CD8-positive, alpha-beta memory T cell (primary cell): ENCODE measurements around the gene NKD2. TPM values are rescaled to one million over a fixed set of nuclear protein-coding genes. Genes with fewer than 3 reads are reported as not detected.
"Not testable (repeated sequence)": the region's sequence is repeated elsewhere in the genome, so short reads cannot be mapped to it uniquely, and the experiment has no call there.

Experiments used
- CTCF ChIA-PET: fragments of 350-600 bp; sonication (Branson Sonifier 250); formaldehyde crosslinking; loops from one replicate; lab custom pipeline; 2021; ENCODE audit warnings: antibody characterized with exemption; lab: Charles Lee
- POLR2A ChIA-PET: fragments of 350-600 bp; sonication (Branson Sonifier 250); formaldehyde crosslinking; loops from one replicate; lab custom pipeline; 2021; ENCODE audit warnings: antibody characterized with exemption; lab: Charles Lee
- DNase-seq, 5 donors: peaks; one replicate each; pipeline versions ENCODE4 v3.0.0 to v3.0.0-alpha.2; 2020 to 2022; ENCODE audit warnings: mixed read lengths in 1 of 5
- H3K27ac ChIP-seq: one replicate; pipeline ENCODE4 v1.7.0; 2013; ENCODE audit warnings: low read depth, mild to moderate bottlenecking, low read length, moderate library complexity
- H3K27me3 ChIP-seq: 2 replicates; pipeline ENCODE4 v1.7.0; 2013; ENCODE audit warnings: low read length, mild to moderate bottlenecking; ENCODE audit not compliant: insufficient read depth, poor library complexity, severe bottlenecking
- H3K36me3 ChIP-seq: 2 replicates; pipeline ENCODE4 v1.7.0; 2013; ENCODE audit warnings: mild to moderate bottlenecking, low read length, moderate library complexity; ENCODE audit not compliant: insufficient read depth
- H3K4me1 ChIP-seq: 2 replicates; pipeline ENCODE4 v1.7.0; 2013; ENCODE audit warnings: mild to moderate bottlenecking, low read length, moderate library complexity; ENCODE audit not compliant: insufficient read depth
- H3K4me3 ChIP-seq: 2 replicates; pipeline ENCODE4 v1.7.0; 2013; ENCODE audit warnings: mild to moderate bottlenecking, low read length
- H3K9me3 ChIP-seq: 2 replicates; pipeline ENCODE4 v1.7.0; 2013; ENCODE audit warnings: mild to moderate bottlenecking, low read length
- H3K27ac Mint-ChIP-seq, 8 donors: one replicate each; pipeline ENCODE4 v1.8.0; 2020 to 2021; ENCODE audit warnings: mixed read lengths in 8 of 8, mild to moderate bottlenecking in 6 of 8, inconsistent platforms in 3 of 8, moderate library complexity in 3 of 8
- H3K27me3 Mint-ChIP-seq, 2 donors: one replicate each; pipeline ENCODE4 v1.8.0; 2020 to 2021; ENCODE audit warnings: mixed read lengths in 2 of 2, mild to moderate bottlenecking in 1 of 2, moderate library complexity in 1 of 2
- H3K36me3 Mint-ChIP-seq, 3 donors: one replicate each; pipeline ENCODE4 v1.8.0; 2020 to 2021; ENCODE audit warnings: mixed read lengths in 3 of 3, inconsistent platforms in 1 of 3, mild to moderate bottlenecking in 1 of 3
- H3K4me1 Mint-ChIP-seq, 3 donors: one replicate each; pipeline ENCODE4 v1.8.0; 2020 to 2021; ENCODE audit warnings: mixed read lengths in 3 of 3, inconsistent platforms in 1 of 3, mild to moderate bottlenecking in 1 of 3
- H3K4me3 Mint-ChIP-seq, 7 donors: one replicate each; pipeline ENCODE4 v1.8.0; 2020 to 2021; ENCODE audit warnings: mixed read lengths in 7 of 7, mild to moderate bottlenecking in 6 of 7, moderate library complexity in 4 of 7, inconsistent platforms in 2 of 7
- H3K9me3 Mint-ChIP-seq, 5 donors: one replicate each; pipeline ENCODE4 v1.8.0; 2020 to 2022; ENCODE audit warnings: mixed read lengths in 5 of 5, mild to moderate bottlenecking in 3 of 5, moderate library complexity in 2 of 5, inconsistent platforms in 1 of 5
- polyA plus RNA-seq: library from polyadenylated mRNA; unstranded; fragments of 300-500 nt; fragmentation: Illumina TruSeq; gene quantifications from one replicate; pipeline ENCODE4 v1.2.3, GENCODE V29; 2021
- total RNA-seq, 2 experiments: library from RNA; stranded (reverse); gene quantifications; one replicate each; pipeline ENCODE4 v1.2.3, GENCODE V29; 2021

The NKD2 gene
- total and polyA plus RNA-seq, 3 experiments from 2014 or later, result 0.20 to 0.48 TPM; not detected in 1

DNA sequence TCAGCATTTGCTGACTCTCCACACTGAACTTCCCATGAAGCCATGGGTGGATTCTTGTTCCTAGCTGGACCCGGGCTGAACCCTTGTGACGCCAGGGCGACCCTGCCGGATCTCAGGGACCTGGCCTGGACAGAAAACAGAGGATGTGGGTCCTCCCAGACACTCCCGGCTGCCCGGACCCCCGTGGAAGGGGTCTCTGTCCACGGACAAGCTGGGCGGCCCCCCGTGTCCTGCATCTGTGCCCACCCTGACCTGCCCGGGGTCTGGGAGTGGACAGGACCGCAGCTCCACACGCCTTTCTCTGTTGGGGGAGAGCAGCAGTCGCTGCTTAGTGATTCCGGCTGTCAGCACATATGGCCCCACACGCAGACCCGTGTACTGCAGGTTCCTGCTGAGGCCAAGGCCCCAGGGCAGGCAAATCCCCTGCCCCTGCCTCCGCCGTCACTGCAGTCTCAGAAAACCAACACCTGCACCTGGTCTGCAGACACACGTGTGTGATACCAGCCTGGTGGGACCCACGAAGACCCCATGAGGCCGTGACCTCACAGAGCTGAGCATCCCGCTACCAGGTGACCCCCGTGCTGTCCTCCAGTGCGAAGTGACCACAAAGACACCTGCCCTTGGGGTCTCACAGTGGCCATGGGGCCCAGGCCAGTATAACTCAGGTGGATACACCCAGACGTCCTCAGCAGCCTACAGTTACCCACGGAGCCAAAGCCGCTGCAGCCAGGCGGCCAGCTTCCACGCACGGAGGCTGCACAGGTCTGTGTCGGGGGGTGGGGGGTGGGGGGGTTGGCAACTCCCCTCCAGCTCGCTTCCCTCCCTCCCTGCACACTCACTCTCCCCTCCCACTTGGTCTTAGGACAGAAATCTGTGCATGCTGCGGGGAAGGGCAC is 50.6 kb downstream of the NKD2 start:
- CTCF ChIA-PET, result no interaction called here
- no peak overlapping the region for H3K4me3 Mint-ChIP-seq
- POLR2A ChIA-PET, result no interaction called here
- peaks cover 0 to 12% (median 0%) of the 10 kb centered on the region in 3 donors for H3K36me3 Mint-ChIP-seq
- H3K27me3 Mint-ChIP-seq, result no peaks in the 10 kb centered on the region
- H3K9me3 Mint-ChIP-seq, result no peaks in the 10 kb centered on the region
- Histone ChIP-seq H3K27me3 (no peaks in the 10 kb centered on the region), H3K4me1 (no peaks in the 10 kb centered on the region), H3K27ac (no peak overlapping the region), H3K4me3 (no peak overlapping the region), H3K9me3 (no peaks in the 10 kb centered on the region), H3K36me3 (no peaks in the 10 kb centered on the region)
- no peak overlapping the region for H3K27ac Mint-ChIP-seq
- no peak for DNase-seq
- no peaks in the 10 kb centered on the region for H3K4me1 Mint-ChIP-seq

DNA sequence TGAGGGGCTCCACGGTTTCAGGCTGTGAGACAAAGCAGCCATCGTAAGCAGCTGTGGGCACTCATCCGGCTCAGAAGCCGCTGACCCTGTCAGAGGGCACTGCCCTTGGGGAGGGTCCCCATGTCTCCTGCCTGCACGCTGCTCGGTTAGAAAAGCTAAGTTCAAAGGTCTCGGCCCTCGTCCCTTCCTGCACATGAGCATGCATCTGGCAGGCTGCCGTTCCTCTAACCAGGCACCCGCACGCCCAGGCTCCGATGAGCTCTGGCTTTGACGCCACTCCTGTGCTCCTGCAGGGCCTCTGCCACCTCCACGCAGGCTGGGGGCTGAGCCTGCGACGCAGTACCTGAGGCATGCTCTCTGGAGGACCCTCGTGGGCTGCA is 51.3 kb downstream of the NKD2 start:
- ChIA-PET POLR2A (no interaction called here), CTCF (no interaction called here)
- H3K27ac ChIP-seq, result no peak overlapping the region
- H3K27ac Mint-ChIP-seq, result no peak overlapping the region
- H3K36me3 Mint-ChIP-seq, result peaks cover 0 to 11% (median 0%) of the 10 kb centered on the region in 3 donors
- no peaks in the 10 kb centered on the region for H3K36me3 ChIP-seq
- no peaks in the 10 kb centered on the region for H3K9me3 Mint-ChIP-seq
- no peak overlapping the region for H3K4me3 Mint-ChIP-seq
- H3K4me3 ChIP-seq, result no peak overlapping the region
- H3K27me3 ChIP-seq, result no peaks in the 10 kb centered on the region
- no peaks in the 10 kb centered on the region for H3K27me3 Mint-ChIP-seq
- H3K4me1 ChIP-seq, result no peaks in the 10 kb centered on the region
- no peaks in the 10 kb centered on the region for H3K9me3 ChIP-seq
- no peaks in the 10 kb centered on the region for H3K4me1 Mint-ChIP-seq
- DNase-seq, result no peak

DNA sequence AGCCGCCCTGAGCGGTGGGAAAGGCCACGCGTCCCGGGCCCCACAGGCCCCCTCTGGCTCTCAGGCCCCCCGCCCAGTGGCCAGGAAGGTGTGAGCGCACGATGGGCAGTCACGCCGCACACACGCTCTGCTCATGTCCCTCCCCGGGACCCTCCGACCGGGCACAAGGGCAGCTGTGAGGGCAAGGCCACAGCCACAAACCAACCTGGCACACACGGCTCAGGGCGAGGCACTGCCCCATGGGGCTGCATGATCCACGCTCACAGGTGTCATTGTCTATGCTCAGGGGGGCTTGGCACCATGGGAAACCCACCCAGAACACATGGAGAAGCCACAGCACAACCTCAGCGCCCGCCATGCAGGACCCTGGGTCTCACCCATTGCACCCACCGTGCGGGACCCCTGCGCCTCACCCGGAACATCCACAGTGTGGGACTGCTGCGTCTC is 52.0 kb downstream of the NKD2 start:
- Mint-ChIP-seq H3K4me3 (no peak overlapping the region), H3K36me3 (peaks cover 0 to 6% (median 0%) of the 10 kb centered on the region in 3 donors), H3K4me1 (no peaks in the 10 kb centered on the region), H3K9me3 (no peaks in the 10 kb centered on the region), H3K27me3 (no peaks in the 10 kb centered on the region), H3K27ac (no peak overlapping the region)
- DNase-seq, result no peak
- H3K36me3 ChIP-seq, result no peaks in the 10 kb centered on the region
- no peaks in the 10 kb centered on the region for H3K9me3 ChIP-seq
- H3K4me1 ChIP-seq, result no peaks in the 10 kb centered on the region
- no peaks in the 10 kb centered on the region for H3K27me3 ChIP-seq
- ChIA-PET CTCF (no interaction called here), POLR2A (no interaction called here)
- no peak overlapping the region for H3K4me3 ChIP-seq
- H3K27ac ChIP-seq, result no peak overlapping the region

DNA sequence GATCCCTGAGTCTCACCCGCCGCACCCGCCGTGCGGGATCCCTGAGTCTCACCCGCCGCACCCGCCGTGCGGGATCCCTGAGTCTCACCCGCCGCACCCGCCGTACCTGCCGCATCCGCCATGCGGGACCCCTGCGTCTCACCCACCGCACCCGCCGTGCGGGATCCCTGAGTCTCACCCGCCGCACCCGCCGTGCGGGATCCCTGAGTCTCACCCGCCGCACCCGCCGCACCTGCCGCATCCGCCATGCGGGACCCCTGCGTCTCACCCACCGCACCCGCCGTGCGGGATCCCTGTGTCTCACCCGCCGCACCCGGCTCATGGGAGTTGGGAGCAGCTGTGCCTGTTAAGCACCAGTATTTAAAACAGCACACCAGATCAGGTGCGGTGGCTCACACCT is 52.7 kb downstream of the NKD2 start:
- H3K4me1 Mint-ChIP-seq, H3K36me3 ChIP-seq, H3K4me3 ChIP-seq, H3K9me3 ChIP-seq, DNase-seq, H3K27me3 Mint-ChIP-seq, H3K9me3 Mint-ChIP-seq, H3K27ac ChIP-seq, H3K27ac Mint-ChIP-seq, H3K36me3 Mint-ChIP-seq, CTCF ChIA-PET, POLR2A ChIA-PET, H3K4me3 Mint-ChIP-seq, H3K27me3 ChIP-seq, H3K4me1 ChIP-seq: not testable (repeated sequence)

DNA sequence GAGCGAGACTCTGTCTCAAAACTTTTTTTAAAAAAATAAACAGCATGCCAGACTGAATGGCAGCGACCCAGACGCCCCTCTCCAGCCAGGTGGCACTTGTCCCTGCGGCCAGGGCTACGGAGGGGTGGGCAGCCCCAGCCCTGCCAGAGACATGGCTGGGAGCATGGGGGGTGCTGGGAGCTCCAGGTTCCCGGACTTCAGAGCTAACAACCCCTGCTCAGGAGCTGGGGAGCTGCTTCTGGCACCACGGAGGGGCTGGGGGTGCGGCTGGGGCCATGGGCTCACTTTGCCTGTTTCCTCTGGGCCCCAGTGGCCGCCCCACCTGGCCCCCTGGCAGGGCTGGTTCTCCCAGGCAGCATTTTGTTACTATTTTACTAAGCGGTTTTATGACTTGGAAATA is 53.3 kb downstream of the NKD2 start:
- POLR2A ChIA-PET, result no interaction called here
- CTCF ChIA-PET, result no interaction called here
- Mint-ChIP-seq H3K27ac (no peak overlapping the region), H3K36me3 (peaks cover 0 to 7% (median 0%) of the 10 kb centered on the region in 3 donors), H3K9me3 (no peaks in the 10 kb centered on the region), H3K27me3 (no peaks in the 10 kb centered on the region), H3K4me1 (no peaks in the 10 kb centered on the region), H3K4me3 (no peak overlapping the region)
- H3K27me3 ChIP-seq, result no peaks in the 10 kb centered on the region
- H3K36me3 ChIP-seq, result no peaks in the 10 kb centered on the region
- DNase-seq, result no peak
- no peak overlapping the region for H3K27ac ChIP-seq
- no peak overlapping the region for H3K4me3 ChIP-seq
- no peaks in the 10 kb centered on the region for H3K9me3 ChIP-seq
- no peaks in the 10 kb centered on the region for H3K4me1 ChIP-seq

DNA sequence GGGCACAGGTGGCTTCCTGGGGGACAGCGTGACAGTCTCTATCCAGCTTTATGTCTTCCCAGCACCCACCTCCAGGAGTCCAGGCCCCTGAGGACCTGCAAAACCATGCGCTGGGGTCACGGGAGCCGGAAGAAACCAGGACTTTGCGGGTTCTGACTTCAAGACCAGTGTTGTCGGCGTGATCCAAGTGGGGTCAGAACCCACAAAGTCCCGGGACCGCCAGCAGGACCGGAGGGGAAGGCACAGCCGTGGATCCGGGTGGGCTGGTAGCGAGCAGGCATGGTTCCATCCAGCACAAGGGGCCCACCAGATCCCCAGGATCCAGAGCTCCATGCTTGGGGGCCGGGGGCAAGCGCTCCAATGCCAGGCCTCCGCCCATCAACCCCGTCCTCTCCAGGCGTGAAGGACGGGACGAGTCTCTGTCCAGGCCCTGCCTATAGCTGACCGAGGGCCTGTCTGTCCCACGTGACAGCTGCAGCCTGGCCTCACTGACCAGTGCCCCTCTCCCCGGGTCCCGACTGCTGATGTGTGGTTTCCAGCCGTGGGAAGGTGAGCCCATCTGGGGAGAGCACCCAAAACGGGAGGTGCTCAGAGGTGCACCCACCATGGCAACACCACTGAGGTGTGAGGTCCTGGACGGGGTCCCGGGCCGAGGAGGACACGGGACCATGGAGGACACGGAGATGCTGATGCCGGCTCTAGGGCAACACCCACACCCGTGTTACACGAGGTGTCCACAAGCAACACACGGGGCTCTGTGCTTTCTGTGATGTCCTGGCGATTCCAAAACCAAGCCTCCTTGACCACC is 54.4 kb downstream of the NKD2 start:
- Mint-ChIP-seq H3K4me3 (no peak overlapping the region), H3K4me1 (no peaks in the 10 kb centered on the region), H3K36me3 (peaks cover 0 to 5% (median 0%) of the 10 kb centered on the region in 3 donors), H3K9me3 (no peaks in the 10 kb centered on the region), H3K27ac (no peak overlapping the region), H3K27me3 (no peaks in the 10 kb centered on the region)
- Histone ChIP-seq H3K4me3 (no peak overlapping the region), H3K27me3 (no peaks in the 10 kb centered on the region), H3K27ac (no peak overlapping the region), H3K4me1 (no peaks in the 10 kb centered on the region), H3K9me3 (no peaks in the 10 kb centered on the region), H3K36me3 (no peaks in the 10 kb centered on the region)
- ChIA-PET CTCF (no interaction called here), POLR2A (no interaction called here)
- no peak for DNase-seq

DNA sequence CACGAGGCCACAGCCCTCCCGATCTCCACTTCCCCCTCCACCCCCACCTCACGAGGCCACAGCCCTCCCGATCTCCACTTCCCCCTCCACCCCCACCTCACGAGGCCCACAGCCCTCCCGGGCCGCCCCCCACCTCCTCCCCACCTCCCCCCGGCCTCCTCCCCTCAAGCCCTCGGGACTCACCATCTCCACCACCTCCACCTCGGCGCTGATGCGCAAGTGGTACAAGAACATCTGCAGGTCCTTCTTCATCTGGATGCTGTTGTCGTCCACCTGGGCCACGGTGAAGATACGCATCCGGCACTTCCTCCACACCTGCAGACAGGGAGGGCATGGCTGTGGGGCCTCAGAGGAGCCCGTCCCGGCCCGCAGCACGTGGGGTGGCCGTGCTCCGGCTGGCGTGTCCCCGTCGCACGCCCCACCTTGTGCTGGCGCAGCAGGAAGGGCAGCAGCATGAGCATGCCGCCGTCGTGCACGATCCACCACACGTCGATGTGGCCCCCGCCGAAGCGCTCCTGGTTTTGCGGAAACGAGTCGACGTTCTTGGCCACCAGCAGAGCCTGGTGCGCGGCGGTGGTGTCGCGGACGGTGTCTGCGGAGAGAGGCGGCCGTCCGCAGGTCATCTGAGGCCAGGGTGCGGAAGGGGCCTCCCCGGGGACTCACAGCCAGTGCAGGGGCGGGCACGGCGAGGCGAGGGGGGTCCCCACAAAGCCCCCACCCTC is 55.2 kb downstream of the NKD2 start:
- ChIA-PET CTCF (no interaction called here), POLR2A (no interaction called here)
- H3K36me3 Mint-ChIP-seq, result peaks cover 0 to 5% (median 0%) of the 10 kb centered on the region in 3 donors
- Histone ChIP-seq H3K36me3 (no peaks in the 10 kb centered on the region), H3K4me3 (no peak overlapping the region), H3K27ac (no peak overlapping the region), H3K27me3 (no peaks in the 10 kb centered on the region), H3K9me3 (no peaks in the 10 kb centered on the region), H3K4me1 (no peaks in the 10 kb centered on the region)
- no peak overlapping the region for H3K27ac Mint-ChIP-seq
- no peaks in the 10 kb centered on the region for H3K27me3 Mint-ChIP-seq
- H3K4me3 Mint-ChIP-seq, result no peak overlapping the region
- H3K9me3 Mint-ChIP-seq, result no peaks in the 10 kb centered on the region
- DNase-seq, result no peak
- H3K4me1 Mint-ChIP-seq, result no peaks in the 10 kb centered on the region
